Neural progenitor cell (in vitro differentiated cells): ENCODE results near the gene PHPT1.

Experiments
- EZH2 ChIP-seq: fragments of 200-600 bp; sonication (generic); IDR thresholded peaks from 2 replicates; pipeline ENCODE4 v1.6.1; 2017; ENCODE audit warnings: antibody characterized with exemption, mild to moderate bottlenecking, moderate library complexity
- TF ChIP-seq, protein P1 (sequence below): fragments of 200-600 bp; sonication (generic); IDR thresholded peaks from 2 replicates; pipeline ENCODE4 v1.5.1; 2017; ENCODE audit warnings: antibody characterized with exemption, mild to moderate bottlenecking

DNA sequence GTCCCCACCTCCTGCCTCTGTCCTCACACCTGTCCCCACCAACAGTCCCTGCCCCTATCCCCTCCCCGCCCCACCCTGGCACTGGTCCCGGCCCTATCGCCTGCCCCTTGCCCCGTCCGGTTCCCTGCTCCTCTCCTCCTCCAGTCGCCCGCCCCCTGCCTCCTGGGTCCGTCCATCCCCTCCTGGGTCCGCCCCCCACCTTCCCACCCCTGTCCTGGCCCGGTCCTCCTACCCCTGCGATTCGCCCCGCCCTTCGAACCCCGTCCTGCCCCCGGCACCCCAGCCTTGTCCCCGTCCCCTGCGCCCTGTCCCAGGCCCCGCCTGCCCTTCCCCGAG, 16.5 kb downstream of the PHPT1 start:
- TF ChIP-seq, protein P1, sequence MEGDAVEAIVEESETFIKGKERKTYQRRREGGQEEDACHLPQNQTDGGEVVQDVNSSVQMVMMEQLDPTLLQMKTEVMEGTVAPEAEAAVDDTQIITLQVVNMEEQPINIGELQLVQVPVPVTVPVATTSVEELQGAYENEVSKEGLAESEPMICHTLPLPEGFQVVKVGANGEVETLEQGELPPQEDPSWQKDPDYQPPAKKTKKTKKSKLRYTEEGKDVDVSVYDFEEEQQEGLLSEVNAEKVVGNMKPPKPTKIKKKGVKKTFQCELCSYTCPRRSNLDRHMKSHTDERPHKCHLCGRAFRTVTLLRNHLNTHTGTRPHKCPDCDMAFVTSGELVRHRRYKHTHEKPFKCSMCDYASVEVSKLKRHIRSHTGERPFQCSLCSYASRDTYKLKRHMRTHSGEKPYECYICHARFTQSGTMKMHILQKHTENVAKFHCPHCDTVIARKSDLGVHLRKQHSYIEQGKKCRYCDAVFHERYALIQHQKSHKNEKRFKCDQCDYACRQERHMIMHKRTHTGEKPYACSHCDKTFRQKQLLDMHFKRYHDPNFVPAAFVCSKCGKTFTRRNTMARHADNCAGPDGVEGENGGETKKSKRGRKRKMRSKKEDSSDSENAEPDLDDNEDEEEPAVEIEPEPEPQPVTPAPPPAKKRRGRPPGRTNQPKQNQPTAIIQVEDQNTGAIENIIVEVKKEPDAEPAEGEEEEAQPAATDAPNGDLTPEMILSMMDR, result no peak
- no peak for TF ChIP-seq EZH2
